GM19099 (cell line): ENCODE measurements around the gene CYP2J2.

Experiments
- POLR2A ChIP-seq: IDR thresholded peaks from 3 replicates; pipeline ENCODE4 v1.6.1; 2011; ENCODE audit warnings: low read depth; ENCODE audit not compliant: insufficient read length; ENCODE audit errors: extremely low read depth

The CYP2J2 gene

GRCh38 chr1:59926381-59927123 is at the start of gene CYP2J2:
Gene CYP2J2, minus strand, starts transcription at chr1:59926773. Its CDS starts 27 bp downstream, at chr1:59926746.
- no peak for TF ChIP-seq POLR2A

- no peak for TF ChIP-seq POLR2A
Measured at GRCh38 chr1:59973719-59974118, 47.1 kb upstream of the CYP2J2 start.

DNA sequence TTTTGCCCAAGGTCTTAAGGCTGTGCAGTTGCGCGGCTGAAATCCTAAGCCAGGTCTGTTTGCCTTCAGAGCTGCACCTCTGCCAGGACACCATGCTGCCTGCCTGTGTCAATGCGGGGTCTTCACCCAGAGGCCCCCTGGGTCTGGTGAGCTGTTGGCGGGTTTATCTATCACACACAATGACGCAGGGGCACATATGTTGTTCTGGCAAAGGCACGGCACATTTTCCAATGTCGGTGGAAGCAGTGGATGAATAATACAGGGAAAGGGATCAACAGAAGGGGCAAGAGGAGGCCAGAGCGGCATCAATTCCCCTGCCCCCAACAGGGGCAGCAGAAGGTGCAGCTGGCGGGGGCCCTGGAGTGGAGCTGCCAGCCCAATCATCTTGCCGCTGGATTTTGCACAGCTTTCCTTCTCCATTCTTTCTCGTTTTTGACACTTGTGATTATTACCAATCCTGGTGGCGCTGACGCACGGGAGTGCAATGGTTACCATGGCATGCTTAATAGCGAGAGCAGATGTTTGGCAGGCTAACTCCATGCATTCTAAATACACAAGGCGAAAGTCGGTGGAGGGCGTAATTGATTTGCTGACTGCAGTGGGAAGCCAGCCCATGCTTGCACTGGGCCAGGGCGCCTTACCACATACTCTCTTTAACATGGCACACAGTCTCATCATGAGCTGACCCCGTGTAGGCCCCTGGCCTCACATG is 45.8 kb upstream of the CYP2J2 start:
- no peak for TF ChIP-seq POLR2A

DNA sequence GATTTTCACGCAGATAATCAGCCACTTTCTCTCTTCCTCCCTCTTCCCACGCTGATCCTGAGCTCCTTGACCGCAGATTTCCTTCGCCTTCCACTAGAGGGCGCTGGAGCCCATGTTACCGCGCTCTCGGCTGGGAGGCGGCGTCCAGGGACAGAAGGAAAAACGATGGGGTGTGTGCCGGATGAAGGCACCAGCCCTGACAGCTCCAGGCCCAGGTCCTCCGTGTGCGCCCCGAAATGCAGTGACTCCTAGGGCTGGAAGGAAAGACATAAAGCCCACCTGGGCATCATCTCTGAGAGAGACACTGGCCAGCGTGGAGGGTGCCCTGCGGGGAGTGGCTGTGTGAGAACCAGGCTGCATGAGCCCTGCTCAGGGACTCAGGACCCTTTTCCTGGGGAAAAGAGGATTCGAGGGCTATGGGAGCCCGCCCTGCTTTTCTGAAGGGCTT is 44.9 kb upstream of the CYP2J2 start:
- no peak for TF ChIP-seq POLR2A

DNA sequence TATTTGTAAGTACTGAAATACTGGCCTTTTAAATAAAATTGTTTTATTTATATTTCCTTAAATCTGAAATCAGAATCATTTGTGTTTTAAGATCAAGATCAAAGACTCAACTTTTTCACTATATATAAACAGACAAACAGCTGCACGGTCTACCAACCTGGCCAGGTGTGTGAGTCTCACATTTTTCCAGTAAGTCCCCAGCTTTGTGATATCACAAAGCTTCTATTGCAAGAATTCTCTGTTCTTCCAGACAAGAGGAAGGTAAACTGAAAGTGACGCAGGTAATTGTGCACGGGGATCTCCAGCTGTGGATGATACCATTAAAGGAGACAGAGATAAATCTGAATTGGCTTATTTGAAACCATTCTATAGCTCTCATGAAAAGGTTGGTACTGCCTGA is 41.2 kb upstream of the CYP2J2 start:
- no peak for TF ChIP-seq POLR2A

DNA sequence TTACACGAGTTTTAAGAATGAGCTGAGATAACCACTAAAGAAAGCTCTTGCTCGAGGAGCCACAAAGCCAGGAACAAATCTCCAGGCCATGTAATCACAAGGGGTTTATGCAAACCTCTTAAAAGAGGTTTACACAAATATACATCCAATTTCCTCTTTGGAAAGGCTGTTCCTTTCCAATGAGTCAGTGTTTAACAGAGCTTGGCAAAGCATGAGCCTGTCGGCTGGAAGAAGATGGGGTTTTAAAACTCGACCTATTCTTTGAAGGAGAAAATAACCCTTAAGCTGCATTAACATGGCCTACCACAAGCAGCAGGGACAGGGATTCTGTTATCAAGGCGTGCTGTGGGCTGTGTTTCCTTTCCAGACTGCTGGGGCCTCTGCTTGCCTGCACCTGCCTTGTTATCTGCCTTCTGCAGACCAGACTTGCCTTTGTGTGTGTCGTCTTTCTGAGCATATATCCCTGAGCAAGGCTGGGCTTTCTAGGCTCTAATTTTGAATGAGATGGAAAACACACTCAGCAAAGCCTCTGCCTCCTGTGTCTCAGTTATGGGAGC is 40.6 kb upstream of the CYP2J2 start:
- TF ChIP-seq POLR2A = no peak

- no peak for TF ChIP-seq POLR2A
Measured at GRCh38 chr1:59952065-59952464, 25.5 kb upstream of the CYP2J2 start.

DNA sequence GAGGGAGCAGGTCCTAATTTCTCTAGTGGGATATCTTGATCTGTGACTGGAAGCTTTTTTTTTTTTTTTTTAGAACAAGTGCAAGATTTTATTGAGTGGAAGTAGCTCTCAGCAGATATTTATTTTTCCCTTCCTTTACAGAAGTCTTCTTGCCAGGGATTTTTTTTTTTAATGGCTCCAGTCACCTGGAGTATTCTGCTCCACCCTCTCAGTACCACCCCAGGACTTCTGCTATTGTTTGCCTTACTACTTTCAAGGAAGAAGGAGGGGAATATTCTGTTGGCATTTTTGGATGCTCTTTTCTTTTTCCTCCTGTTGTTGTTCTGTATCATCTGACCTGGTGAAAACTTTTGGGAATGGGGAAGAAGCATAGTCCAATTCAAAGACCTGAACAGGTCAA is 23.1 kb upstream of the CYP2J2 start:
- no peak for TF ChIP-seq POLR2A

GRCh38 chr1:59948990-59949389 is 22.4 kb upstream of the CYP2J2 start:
- TF ChIP-seq POLR2A = no peak

GRCh38 chr1:59947047-59947938 is 20.7 kb upstream of the CYP2J2 start:
- TF ChIP-seq POLR2A = no peak

DNA sequence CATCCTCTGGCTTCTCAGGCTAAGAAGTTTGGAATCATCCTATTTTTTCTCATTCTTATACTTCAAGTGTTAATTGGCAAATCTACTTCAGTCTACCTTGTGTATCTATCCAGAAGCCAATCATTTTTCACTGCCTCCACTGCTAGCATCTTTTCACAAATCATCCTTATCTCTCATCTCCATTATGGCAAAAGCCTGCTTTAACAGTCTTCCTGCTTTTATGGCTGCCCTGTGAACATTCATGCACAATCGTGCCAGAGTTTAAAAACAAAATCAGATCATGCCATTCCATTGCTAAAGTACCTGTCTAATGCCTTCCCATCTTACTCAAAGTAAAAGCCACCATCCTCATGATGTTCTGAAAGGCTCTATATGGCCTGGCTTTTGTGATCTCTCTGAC is 19.2 kb upstream of the CYP2J2 start:
- no peak for TF ChIP-seq POLR2A

DNA sequence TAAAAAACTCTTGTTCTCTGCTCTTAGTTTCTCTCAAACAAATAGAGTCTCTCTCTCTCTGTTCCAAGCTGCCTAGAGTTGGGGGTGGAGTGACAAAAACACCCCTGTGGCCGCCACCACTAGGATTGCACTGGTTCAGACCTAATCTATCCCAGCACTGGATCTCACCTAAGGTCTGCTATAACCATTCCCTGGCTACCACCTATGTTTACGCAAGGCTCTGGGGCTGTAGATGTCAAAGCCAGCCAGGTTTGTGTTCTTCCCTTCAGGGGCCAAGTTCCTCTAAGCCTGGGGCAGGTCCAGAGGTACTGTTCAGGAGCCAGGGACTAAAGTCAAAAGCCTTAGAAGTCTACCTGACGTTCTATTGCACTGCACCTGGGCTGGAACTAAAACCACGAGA is 12.8 kb upstream of the CYP2J2 start:
- TF ChIP-seq POLR2A = no peak

GRCh38 chr1:59937636-59938210 is 11.2 kb upstream of the CYP2J2 start:
- TF ChIP-seq POLR2A = no peak

DNA sequence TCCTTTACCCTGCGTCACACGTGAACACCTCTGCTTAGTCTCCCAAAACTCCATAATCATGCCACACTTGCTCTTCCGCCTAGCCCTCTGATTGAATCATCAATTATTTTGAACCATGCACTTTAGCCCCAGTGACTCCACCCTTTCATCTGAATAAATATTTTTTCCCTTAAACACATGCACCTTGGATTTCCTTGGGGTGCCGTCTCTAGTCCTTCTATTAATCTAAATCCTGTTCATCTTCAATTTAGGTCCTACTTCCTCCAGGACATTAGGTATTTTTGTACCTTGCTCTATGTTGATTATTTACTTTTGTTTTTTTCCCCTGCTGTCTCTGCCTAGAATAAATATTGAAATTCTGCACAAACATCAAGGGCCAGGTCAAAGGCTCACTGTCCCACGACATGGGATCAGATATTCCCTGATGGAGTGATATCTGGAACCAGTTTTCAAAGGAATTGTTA is 9.8 kb upstream of the CYP2J2 start:
- TF ChIP-seq POLR2A = no peak
